Fibroblast of villous mesenchyme (primary cell): ENCODE results near the gene SHISA7. TPM values are rescaled to one million over a fixed set of nuclear protein-coding genes. Genes with fewer than 3 reads are reported as not detected.

Experiments
- DNase-seq: peaks from one replicate; pipeline ENCODE4 v3.0.0-alpha.2; 2010; ENCODE audit warnings: low read depth
- H3K4me3 ChIP-seq: 2 replicates; pipeline ENCODE4 v1.5.1; 2011; ENCODE audit warnings: low read depth, mild to moderate bottlenecking, low read length
- CTCF ChIP-seq: IDR thresholded peaks from 2 replicates; pipeline ENCODE4 v1.5.1; 2012; ENCODE audit warnings: low read depth, mild to moderate bottlenecking, low read length; ENCODE audit not compliant: insufficient read depth
- total RNA-seq: library from RNA; depleted of rRNA; stranded (reverse); fragments of >200 nt; gene quantifications from 2 replicates; pipeline ENCODE4 v1.2.3, GENCODE V29; 2012

The SHISA7 gene
- total RNA-seq, 1 donor, result not detected

- TF ChIP-seq CTCF, result no peak
- no peak overlapping the region for H3K4me3 ChIP-seq
- DNase-seq, result no peak
These were observed 633 bp downstream of the SHISA7 start for GRCh38 chr19:55442372-55442961.

- no peak overlapping the region for H3K4me3 ChIP-seq
- no peak for TF ChIP-seq CTCF
- no peak for DNase-seq
These were observed 1.3 kb downstream of the SHISA7 start for GRCh38 chr19:55441692-55442321.

- no peak for DNase-seq
- no peak overlapping the region for H3K4me3 ChIP-seq
- TF ChIP-seq CTCF, result no peak
These were observed 1.8 kb downstream of the SHISA7 start for GRCh38 chr19:55441319-55441691.

- TF ChIP-seq CTCF, result no peak
- H3K4me3 ChIP-seq, result no peak overlapping the region
- no peak for DNase-seq
These were observed 2.5 kb downstream of the SHISA7 start for GRCh38 chr19:55440411-55441105.

GRCh38 chr19:55439052-55439451 is 4.0 kb downstream of the SHISA7 start:
- no peak for DNase-seq
- no peak overlapping the region for H3K4me3 ChIP-seq
- TF ChIP-seq CTCF, result no peak

- peak; percentile 57 for DNase-seq
- no peak overlapping the region for H3K4me3 ChIP-seq
- no peak for TF ChIP-seq CTCF
These were observed 5.7 kb downstream of the SHISA7 start for GRCh38 chr19:55437410-55437809.
